CD14-positive monocyte (primary cell): Measurements from ENCODE around the gene GRIK3. TPM values are rescaled to one million over a fixed set of nuclear protein-coding genes. Genes with fewer than 3 reads are reported as not detected.

Experiments used
- DNase-seq, 3 donors: peaks; one replicate each; pipeline ENCODE4 v3.0.0-alpha.2; 2011 to 2022
- H2AFZ ChIP-seq: 2 replicates; pipeline ENCODE4 v1.6.0; 2012; ENCODE audit warnings: mild to moderate bottlenecking, low read depth, low read length, inconsistent platforms; ENCODE audit not compliant: insufficient read depth, poor library complexity, severe bottlenecking
- H3K27ac ChIP-seq, 2 donors: 1 replicate in 1 of 2; 2 replicates in 1 of 2; pipeline ENCODE4 v1.5.1; 2012 to 2013; ENCODE audit warnings: low read length in 2 of 2, control low read depth in 1 of 2, inconsistent platforms in 1 of 2, low read depth in 1 of 2, mild to moderate bottlenecking in 1 of 2
- H3K27me3 ChIP-seq, 2 donors: one replicate each; pipeline versions ENCODE4 v1.6.0 to v1.6.1; 2011 to 2013; ENCODE audit warnings: low read length in 2 of 2; ENCODE audit not compliant: control insufficient read depth in 2 of 2, insufficient read depth in 2 of 2
- H3K36me3 ChIP-seq, 2 donors: replicated peaks in 1 of 2; 1 replicate in 1 of 2; 2 replicates in 1 of 2; pipeline versions ENCODE4 v1.5.1 to v1.6.1; 2012 to 2013; ENCODE audit warnings: low read length in 2 of 2, control low read depth in 1 of 2, inconsistent platforms in 1 of 2, mild to moderate bottlenecking in 1 of 2; ENCODE audit not compliant: insufficient read depth in 2 of 2, control insufficient read depth in 1 of 2
- H3K4me1 ChIP-seq, 2 donors: 1 replicate in 1 of 2; 2 replicates in 1 of 2; pipeline versions ENCODE4 v1.5.1 to v1.6.1; 2012 to 2013; ENCODE audit warnings: low read length in 2 of 2, control low read depth in 1 of 2, inconsistent platforms in 1 of 2, mild to moderate bottlenecking in 1 of 2, moderate library complexity in 1 of 2; ENCODE audit not compliant: insufficient read depth in 2 of 2, control insufficient read depth in 1 of 2
- H3K4me2 ChIP-seq: replicated peaks from 2 replicates; pipeline ENCODE3; 2012; ENCODE audit warnings: low read length, moderate library complexity, mild to moderate bottlenecking; ENCODE audit not compliant: poor library complexity, severe bottlenecking; ENCODE audit errors: extremely low read depth
- H3K4me3 ChIP-seq, 3 experiments: fragments of 200-600 bp in 1 of 3; sonication (generic) in 1 of 3; replicated peaks in 1 of 3; 1 replicate in 2 of 3; 2 replicates in 1 of 3; pipeline ENCODE4 v1.5.1; 2011 to 2013; ENCODE audit warnings: low read length in 3 of 3, mild to moderate bottlenecking in 3 of 3, control low read depth in 2 of 3, low read depth in 2 of 3, inconsistent platforms in 1 of 3, moderate library complexity in 1 of 3
- H3K79me2 ChIP-seq: 2 replicates; pipeline ENCODE4 v1.6.0; 2012; ENCODE audit warnings: mild to moderate bottlenecking, control low read depth, inconsistent platforms, low read length, moderate library complexity; ENCODE audit not compliant: insufficient read depth
- H3K9ac ChIP-seq: 2 replicates; pipeline ENCODE4 v1.6.0; 2017; ENCODE audit warnings: low read length, mild to moderate bottlenecking; ENCODE audit not compliant: insufficient read depth, poor library complexity, severe bottlenecking
- H3K9me3 ChIP-seq, 2 donors: replicated peaks in 1 of 2; 1 replicate in 1 of 2; 2 replicates in 1 of 2; pipeline versions ENCODE4 v1.5.1 to v1.6.1; 2012 to 2013; ENCODE audit warnings: low read length in 2 of 2, control low read depth in 1 of 2; ENCODE audit not compliant: control insufficient read depth in 1 of 2, insufficient read depth in 1 of 2
- H4K20me1 ChIP-seq: 2 replicates; pipeline ENCODE4 v1.6.0; 2012; ENCODE audit warnings: mild to moderate bottlenecking, low read length, control low read depth, moderate library complexity; ENCODE audit not compliant: insufficient read depth
- H3K27ac Mint-ChIP-seq, 7 donors: one replicate each; pipeline ENCODE4 v1.8.0; 2020; ENCODE audit warnings: mild to moderate bottlenecking in 7 of 7, mixed read lengths in 7 of 7, moderate library complexity in 6 of 7, inconsistent platforms in 2 of 7
- H3K27me3 Mint-ChIP-seq, 3 donors: one replicate each; pipeline ENCODE4 v1.8.0; 2021 to 2022; ENCODE audit warnings: low read depth in 3 of 3, mild to moderate bottlenecking in 3 of 3, mixed read lengths in 3 of 3, moderate library complexity in 3 of 3, inconsistent platforms in 1 of 3
- H3K36me3 Mint-ChIP-seq, 2 donors: one replicate each; pipeline ENCODE4 v1.8.0; 2020; ENCODE audit warnings: mixed read lengths in 2 of 2, inconsistent platforms in 1 of 2, mild to moderate bottlenecking in 1 of 2
- H3K4me1 Mint-ChIP-seq: one replicate; pipeline ENCODE4 v1.8.0; 2020; ENCODE audit warnings: mild to moderate bottlenecking, mixed read lengths
- H3K4me3 Mint-ChIP-seq, 2 donors: one replicate each; pipeline ENCODE4 v1.8.0; 2020; ENCODE audit warnings: mild to moderate bottlenecking in 2 of 2, mixed read lengths in 2 of 2, moderate library complexity in 1 of 2
- H3K9me3 Mint-ChIP-seq, 7 donors: one replicate each; pipeline ENCODE4 v1.8.0; 2020 to 2022; ENCODE audit warnings: mixed read lengths in 7 of 7, mild to moderate bottlenecking in 6 of 7, moderate library complexity in 6 of 7, inconsistent platforms in 2 of 7
- CTCF ChIP-seq: fragments of 200-600 bp; IDR thresholded peaks from one replicate; pipeline ENCODE4 v1.8.0; 2022; ENCODE audit warnings: antibody characterized with exemption, mild to moderate bottlenecking
- WGBS: methylation state at CpG from one replicate; pipeline ENCODE4 v1.1.5; 2013; ENCODE audit warnings: missing lambda C conversion rate; ENCODE audit not compliant: insufficient coverage; 5-methylcytosine and 5-hydroxymethylcytosine counted together
- intact Hi-C, 2 donors: fragments of 100-400 bp; cut with micrococcal nuclease; formaldehyde crosslinking; loops; one replicate each; pipeline versions ENCODE4 v1.15.0 to v1.15.1; 2023
- polyA plus RNA-seq, 3 donors: library from polyadenylated mRNA; depleted of rRNA in 1 of 3; unstranded in 2 of 3; stranded (reverse) in 1 of 3; fragments of 300-500 nt in 2 of 3; fragments of >200 nt in 1 of 3; fragmentation: Illumina TruSeq in 2 of 3; gene quantifications; 1 replicate in 2 of 3; 2 replicates in 1 of 3; pipeline ENCODE4 v1.2.3, GENCODE V29; 2012 to 2021

The GRIK3 gene
- polyA plus RNA-seq, 3 donors = not detected

- no peaks in the 10 kb centered on the region for H3K4me1 ChIP-seq
- H4K20me1 ChIP-seq = no peaks in the 10 kb centered on the region
- H3K27me3 ChIP-seq = no peaks in the 10 kb centered on the region
- no peaks in the 10 kb centered on the region for H3K36me3 ChIP-seq
- Mint-ChIP-seq H3K27me3 (peaks cover 13 to 28% (median 14%) of the 10 kb centered on the region in 3 donors), H3K9me3 (peaks cover 0 to 2% (median 0%) of the 10 kb centered on the region in 7 donors), H3K4me3 (no peak overlapping the region), H3K27ac (no peak overlapping the region), H3K4me1 (no peaks in the 10 kb centered on the region), H3K36me3 (no peaks in the 10 kb centered on the region)
- no peak for TF ChIP-seq CTCF
- 80% methylated on average over 1 of the region's 1 CpG for WGBS
- no peak overlapping the region for H3K4me3 ChIP-seq
- H3K27ac ChIP-seq = no peak overlapping the region
- intact Hi-C loops = no loop called here
- no peaks in the 10 kb centered on the region for H3K9me3 ChIP-seq
- H2AFZ ChIP-seq = no peak overlapping the region
- no peak for DNase-seq
- H3K4me2 ChIP-seq = no peak overlapping the region
- H3K79me2 ChIP-seq = no peaks in the 10 kb centered on the region
- no peak overlapping the region for H3K9ac ChIP-seq
Measured at GRCh38 chr1:36846357-36846756, 188.0 kb downstream of the GRIK3 start.

GRCh38 chr1:36845802-36846201 is 188.5 kb downstream of the GRIK3 start:
- Mint-ChIP-seq H3K4me1 (no peaks in the 10 kb centered on the region), H3K27me3 (peaks cover 11 to 24% (median 12%) of the 10 kb centered on the region in 3 donors), H3K4me3 (no peak overlapping the region), H3K27ac (no peak overlapping the region), H3K9me3 (peaks cover 0 to 2% (median 0%) of the 10 kb centered on the region in 7 donors), H3K36me3 (no peaks in the 10 kb centered on the region)
- WGBS = 85% methylated on average over 13 of the region's 14 CpGs
- Histone ChIP-seq H3K9ac (no peak overlapping the region), H3K79me2 (no peaks in the 10 kb centered on the region), H3K4me3 (no peak overlapping the region), H3K27ac (no peak overlapping the region), H3K9me3 (no peaks in the 10 kb centered on the region), H3K27me3 (no peaks in the 10 kb centered on the region), H4K20me1 (no peaks in the 10 kb centered on the region), H3K4me2 (no peak overlapping the region), H3K4me1 (no peaks in the 10 kb centered on the region), H2AFZ (no peak overlapping the region), H3K36me3 (no peaks in the 10 kb centered on the region)
- DNase-seq = no peak
- intact Hi-C loops = no loop called here
- no peak for TF ChIP-seq CTCF
